Stimulated activated CD4-positive, alpha-beta T cell treated with anti-CD3 and anti-CD28 coated beads, Interleukin-2, amount 100 ng/mL, for 48 hours (primary cell): ENCODE data around the gene GPC6.
"Not testable (repeated sequence)": the region's sequence is repeated elsewhere in the genome, so short reads cannot be mapped to it uniquely, and the experiment has no call there.

Experiments
- DNase-seq, 2 donors: peaks; one replicate each; pipeline ENCODE4 v3.0.0-alpha.2; 2020

GPC6 gene

GRCh38 chr13:94195715-94196114 is 969.1 kb downstream of the GPC6 start:
- no peak for DNase-seq

DNA sequence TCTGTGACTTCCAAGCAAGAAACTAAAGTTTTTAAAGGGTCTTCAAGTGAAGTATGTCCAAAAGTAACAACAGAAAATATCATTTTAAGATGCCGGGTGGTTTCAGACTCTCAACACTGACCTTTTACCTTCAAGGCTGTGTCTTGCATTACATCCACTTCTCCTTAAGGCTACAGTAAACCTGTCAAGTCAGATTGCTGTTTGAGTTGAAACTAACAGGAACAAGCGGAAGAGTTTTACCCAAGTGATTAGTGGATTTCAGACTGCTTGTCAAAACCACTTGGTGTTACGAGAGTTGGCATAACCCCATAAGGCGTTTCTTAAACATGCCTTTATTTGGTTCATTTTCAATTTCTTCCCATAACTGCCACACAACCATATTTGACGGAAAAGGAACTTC is 969.8 kb downstream of the GPC6 start:
- no peak for DNase-seq

DNA sequence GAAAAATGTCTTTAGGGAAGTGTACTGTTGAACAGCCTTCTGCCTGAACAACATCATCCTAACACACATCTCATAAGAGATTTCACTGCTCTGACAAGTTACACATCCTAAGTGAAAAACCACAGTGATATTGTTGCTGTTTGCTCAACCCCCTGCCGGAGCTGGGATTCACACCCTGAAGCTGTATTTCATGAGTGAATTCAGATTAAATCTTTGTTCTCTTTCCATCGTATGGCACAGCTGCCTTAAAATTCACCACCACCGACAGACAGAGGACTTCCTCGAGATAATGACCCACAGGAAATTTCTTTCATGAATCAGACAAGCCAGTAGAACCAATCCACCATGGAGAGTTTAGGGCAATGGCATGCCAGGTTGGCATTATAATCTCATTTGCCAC is 972.1 kb downstream of the GPC6 start:
- DNase-seq = no peak

GRCh38 chr13:94199135-94199534 is 972.5 kb downstream of the GPC6 start:
- no peak for DNase-seq

DNA sequence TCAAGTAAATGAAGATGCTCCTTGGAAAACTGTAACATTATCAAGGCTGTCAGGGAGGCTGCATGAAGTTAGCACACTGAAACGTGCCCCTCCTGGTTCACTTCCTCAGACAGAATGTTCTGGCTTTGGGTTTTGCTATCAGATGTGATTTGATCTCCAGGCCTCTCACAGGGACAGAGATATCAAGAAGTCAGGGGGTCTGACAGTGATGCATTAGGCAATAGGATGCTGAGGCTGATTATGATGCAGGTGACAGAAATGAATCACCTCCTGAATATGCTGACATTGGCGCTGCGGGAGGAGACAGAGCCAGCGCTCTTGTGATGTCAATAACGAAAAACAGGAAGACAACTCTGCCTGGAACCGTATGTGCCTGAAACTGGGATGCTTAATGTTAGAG is 974.4 kb downstream of the GPC6 start:
- no peak for DNase-seq

GRCh38 chr13:94204163-94204562 is 977.6 kb downstream of the GPC6 start:
- DNase-seq = no peak

DNA sequence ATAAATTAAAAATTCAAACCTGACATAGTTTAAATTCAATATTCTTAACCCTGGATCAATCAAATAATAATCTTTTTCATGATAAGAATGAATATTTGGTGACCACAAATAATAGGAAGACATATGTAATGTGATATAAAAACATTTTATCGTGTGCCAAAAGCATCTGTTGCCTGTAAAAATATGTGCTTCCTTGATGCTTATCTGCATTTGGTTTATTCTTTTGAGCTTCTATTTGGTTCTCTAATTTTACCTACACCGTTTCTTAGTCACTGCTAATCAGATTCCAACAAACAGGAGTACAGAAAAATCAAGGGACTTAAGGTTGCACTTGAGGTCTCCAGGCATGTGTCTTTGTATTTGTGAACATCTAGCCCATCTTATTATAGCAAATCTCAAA is 978.3 kb downstream of the GPC6 start:
- no peak for DNase-seq

- no peak for DNase-seq
Measured at GRCh38 chr13:94205896-94206295, 979.3 kb downstream of the GPC6 start.

GRCh38 chr13:94209117-94209516 is 982.5 kb downstream of the GPC6 start:
- no peak for DNase-seq

GRCh38 chr13:94209913-94210312 is 983.3 kb downstream of the GPC6 start:
- DNase-seq = not testable (repeated sequence)

GRCh38 chr13:94210816-94211215 is 984.2 kb downstream of the GPC6 start:
- DNase-seq = no peak

- no peak for DNase-seq
Measured at GRCh38 chr13:94212196-94212595, 985.6 kb downstream of the GPC6 start.

DNA sequence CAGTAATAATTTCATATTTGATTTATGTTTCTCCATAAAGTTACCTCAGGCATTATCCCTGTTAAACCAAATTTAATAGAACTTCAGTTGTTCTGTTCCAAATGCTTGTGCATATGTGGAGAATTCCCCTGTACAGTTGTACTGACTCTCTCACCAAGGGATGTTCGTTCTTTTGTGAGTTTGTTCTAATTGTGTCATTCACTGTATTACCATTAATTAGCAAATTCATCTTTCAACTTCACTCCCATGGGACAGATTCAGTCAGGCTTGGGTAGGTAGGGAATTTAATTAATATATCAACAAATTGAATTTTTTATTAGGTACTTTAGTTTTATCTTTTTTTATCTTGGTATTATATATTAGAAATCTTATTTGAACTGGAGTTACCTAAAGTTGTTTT is 987.5 kb downstream of the GPC6 start:
- no peak for DNase-seq

DNA sequence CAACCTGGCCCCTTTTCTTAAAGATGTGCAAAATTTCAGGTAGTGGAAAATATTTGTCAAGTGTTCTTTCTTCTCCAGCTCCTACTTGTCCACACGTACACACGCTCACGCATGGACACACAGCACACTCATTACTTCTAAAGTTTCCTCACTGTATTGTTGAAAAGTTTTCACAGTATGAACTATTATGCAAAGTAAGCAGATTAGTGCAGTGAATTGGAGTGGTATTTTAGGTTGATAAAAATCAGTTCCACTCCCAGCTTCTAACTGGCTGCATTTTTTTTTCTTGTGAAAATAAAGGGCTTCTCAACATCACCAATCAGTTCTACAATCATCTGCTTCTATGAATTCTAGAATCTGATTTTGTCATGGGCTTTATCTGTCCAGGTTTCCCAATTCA is 988.4 kb downstream of the GPC6 start:
- no peak for DNase-seq

DNA sequence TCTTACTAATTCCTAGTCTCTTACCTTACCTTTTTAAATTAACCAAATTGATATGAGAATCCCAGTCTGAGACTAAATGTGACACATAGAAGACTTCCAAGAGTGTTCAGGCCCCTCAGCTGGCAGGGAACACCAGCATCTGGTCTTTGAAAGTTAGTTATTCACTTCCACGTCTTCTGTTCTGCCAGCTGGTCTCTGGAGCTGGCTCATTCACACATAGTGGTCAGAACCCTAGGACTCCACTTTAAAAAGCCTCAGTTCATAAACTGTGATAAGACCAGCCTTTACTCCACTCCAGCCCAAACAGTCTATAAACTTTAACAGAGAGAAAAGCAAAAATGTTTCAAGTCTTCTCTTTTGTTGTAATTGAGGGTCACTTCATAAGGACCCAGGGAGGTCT is 989.9 kb downstream of the GPC6 start:
- no peak for DNase-seq

GRCh38 chr13:94217370-94217769 is 990.8 kb downstream of the GPC6 start:
- DNase-seq = no peak

- DNase-seq = no peak
Measured at GRCh38 chr13:94218537-94218936, 991.9 kb downstream of the GPC6 start.

GRCh38 chr13:94218951-94219350 is 992.3 kb downstream of the GPC6 start:
- DNase-seq = no peak

DNA sequence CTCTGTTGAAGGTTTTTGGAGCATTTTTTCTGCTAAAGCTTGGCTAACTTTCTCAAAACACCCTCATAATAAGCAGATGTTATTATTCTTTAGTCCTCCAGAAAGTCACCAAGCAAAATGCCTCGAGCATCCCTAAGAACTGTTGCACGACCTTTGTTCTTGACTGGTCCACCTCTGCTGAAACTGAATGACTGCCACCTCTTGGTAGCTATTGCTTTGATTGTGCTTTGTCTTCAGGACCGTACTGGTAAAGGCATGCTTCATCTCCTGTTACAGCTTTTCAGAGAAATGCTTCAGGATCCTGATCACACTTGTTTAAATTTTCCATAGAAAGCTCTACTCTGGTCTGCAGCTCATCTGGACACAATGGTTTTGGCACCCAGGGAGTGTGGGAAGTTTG is 998.1 kb downstream of the GPC6 start:
- no peak for DNase-seq

GRCh38 chr13:94227255-94227879 is 1000.8 kb downstream of the GPC6 start:
- no peak for DNase-seq

DNA sequence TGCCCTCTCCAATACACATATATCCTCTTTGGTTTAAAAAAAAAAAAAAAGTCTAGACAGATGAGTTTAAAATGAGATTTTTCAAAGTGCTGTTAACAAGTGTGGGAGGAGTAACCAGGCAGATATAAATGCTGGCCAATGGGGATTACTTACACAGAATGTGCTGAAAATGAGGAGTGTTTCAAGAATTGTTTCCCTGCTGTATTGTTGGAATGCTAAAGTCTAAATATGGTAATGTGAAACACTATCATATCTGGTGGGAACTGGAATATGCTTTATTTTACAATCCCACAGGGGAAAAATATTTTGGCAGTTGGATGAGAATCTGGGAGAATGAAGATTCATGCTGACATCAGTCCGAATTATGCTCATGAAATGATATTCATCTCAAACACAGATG is 1002.2 kb downstream of the GPC6 start:
- no peak for DNase-seq

DNA sequence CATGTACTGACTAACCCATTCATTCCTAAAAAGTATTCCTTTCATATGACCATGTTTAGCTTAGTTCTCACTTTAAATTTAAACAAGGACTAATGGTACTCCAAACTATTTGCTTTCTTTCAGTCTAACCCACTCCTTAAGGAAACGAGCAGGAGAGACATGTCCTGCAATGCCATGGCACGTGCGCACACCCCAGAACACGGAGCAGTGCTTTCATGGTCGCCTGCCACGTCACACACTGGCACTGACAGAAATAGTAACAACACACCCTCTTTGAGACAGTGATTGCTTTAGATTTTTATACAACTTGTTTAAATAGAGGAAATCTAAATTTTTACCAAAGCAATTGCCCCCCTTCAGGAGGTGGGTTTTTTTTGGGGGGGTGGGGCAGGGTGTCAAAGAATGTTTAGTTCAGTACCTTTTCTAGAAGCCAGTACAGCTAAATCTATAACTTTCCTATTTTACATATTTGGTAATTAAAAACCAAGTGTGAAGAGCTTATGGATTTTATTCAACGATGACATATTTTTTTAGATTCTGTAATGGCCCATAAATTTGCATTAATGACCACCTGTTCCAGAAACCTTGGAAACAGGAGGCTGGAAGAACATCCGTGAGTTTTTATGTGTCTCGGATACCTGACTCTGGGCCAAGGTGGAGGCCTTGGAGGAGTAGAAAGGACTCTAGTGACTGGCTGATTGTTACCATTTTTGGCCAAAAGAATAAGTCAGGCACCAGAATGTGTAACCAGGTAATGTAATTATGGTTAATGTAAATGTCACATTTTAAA is 1005.7 kb downstream of the GPC6 start:
- DNase-seq = no peak

GRCh38 chr13:94232956-94233355 is 1006.3 kb downstream of the GPC6 start:
- no peak for DNase-seq

- DNase-seq = no peak
Measured at GRCh38 chr13:94233401-94233800, 1006.8 kb downstream of the GPC6 start.

DNA sequence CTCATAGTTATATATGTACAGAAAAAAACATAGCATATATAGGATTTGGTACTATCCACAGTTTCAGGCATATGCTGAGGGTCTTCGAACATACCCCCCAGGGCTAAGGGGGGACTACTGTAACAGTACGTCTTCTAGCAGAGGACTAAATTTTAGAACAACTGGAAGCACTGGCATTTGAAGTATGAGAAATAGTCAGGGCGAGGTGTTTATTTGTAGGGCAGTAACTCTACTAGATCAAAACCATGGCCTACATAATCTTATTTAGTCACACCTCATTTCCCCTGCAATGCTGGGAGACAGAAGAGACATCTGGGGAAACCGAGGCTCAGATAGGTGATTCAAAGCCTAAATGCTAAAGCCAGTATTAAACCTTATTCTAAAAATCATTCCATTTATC is 1007.2 kb downstream of the GPC6 start:
- DNase-seq = no peak
